Gastroesophageal sphincter (tissue), 4 donors: Measurements from ENCODE around the gene SLC39A11. TPM values are rescaled to one million over a fixed set of nuclear protein-coding genes. Genes with fewer than 3 reads are reported as not detected.
"Not testable (repeated sequence)": the region's sequence is repeated elsewhere in the genome, so short reads cannot be mapped to it uniquely, and the experiment has no call there.

ENCODE experiments used
- ATAC-seq: fragments of 150-250 bp; one replicate; pipeline ENCODE4 v1.9.1; 2016; ENCODE audit warnings: mild to moderate bottlenecking, moderate library complexity
- H3K27ac ChIP-seq, 4 donors: fragments of 200-600 bp; sonication (generic) in 3 of 4; 1 replicate in 3 of 4; 2 replicates in 1 of 4; pipeline ENCODE4 v1.5.1; 2016 to 2019
- H3K27me3 ChIP-seq: fragments of 200-600 bp; sonication (generic); one replicate; pipeline ENCODE4 v1.5.1; 2019
- H3K36me3 ChIP-seq, 2 donors: fragments of 200-600 bp; sonication (generic); one replicate each; pipeline ENCODE4 v1.5.1; 2019; ENCODE audit warnings: control low read depth in 1 of 2
- H3K4me1 ChIP-seq, 3 donors: fragments of 200-600 bp; sonication (generic); 1 replicate in 2 of 3; 2 replicates in 1 of 3; pipeline ENCODE4 v1.5.1; 2016 to 2019; ENCODE audit warnings: control low read depth in 2 of 3
- H3K4me3 ChIP-seq, 2 donors: fragments of 200-600 bp; sonication (generic); one replicate each; pipeline ENCODE4 v1.5.1; 2019; ENCODE audit warnings: mild to moderate bottlenecking in 1 of 2, moderate library complexity in 1 of 2
- H3K9me3 ChIP-seq, 3 donors: fragments of 200-600 bp; sonication (generic); one replicate each; pipeline ENCODE4 v1.5.1; 2017 to 2019; ENCODE audit warnings: control low read depth in 2 of 3
- CTCF ChIP-seq, 4 experiments: fragments of 200-600 bp in 2 of 4; fragments of 450-650 bp in 2 of 4; sonication (generic) in 1 of 4; IDR thresholded peaks; one replicate each; pipeline ENCODE4 v1.5.1; 2017 to 2019; ENCODE audit warnings: antibody characterized with exemption in 4 of 4, mild to moderate bottlenecking in 2 of 4, moderate library complexity in 2 of 4
- EP300 ChIP-seq: sonication (generic); formaldehyde crosslinking; IDR thresholded peaks from one replicate; pipeline ENCODE4 v1.6.1; 2017; ENCODE audit warnings: antibody characterized with exemption, mild to moderate bottlenecking
- POLR2A ChIP-seq, 2 donors: fragments of 450-650 bp; IDR thresholded peaks; one replicate each; pipeline ENCODE4 v1.6.1; 2017; ENCODE audit warnings: antibody characterized with exemption in 2 of 2, mild to moderate bottlenecking in 2 of 2, moderate library complexity in 1 of 2
- POLR2AphosphoS5 ChIP-seq: sonication (generic); formaldehyde crosslinking; IDR thresholded peaks from one replicate; pipeline ENCODE4 v1.6.1; 2017; ENCODE audit warnings: antibody characterized with exemption
- WGBS, 2 donors: methylation state at CpG; one replicate each; pipeline ENCODE4 v1.1.5; 2018; ENCODE audit warnings: low coverage in 1 of 2; 5-methylcytosine and 5-hydroxymethylcytosine counted together
- total RNA-seq, 4 donors: library from RNA; depleted of rRNA; stranded (reverse); fragments of >200 nt; gene quantifications; one replicate each; pipeline ENCODE4 v1.1.0, GENCODE V29; 2016

The SLC39A11 gene
- total RNA-seq, 4 donors from 2014 or later, result 11.6 to 16.8 (median 14.5) TPM

GRCh38 chr17:72837335-72837734 is 255.2 kb downstream of the SLC39A11 start:
- peaks cover 0 to 34% of the 10 kb centered on the region in 2 donors for H3K36me3 ChIP-seq
- H3K4me1 ChIP-seq, result no peaks in the 10 kb centered on the region
- WGBS, 2 donors, result 57 to 71% methylated on average over 1 of the region's 1 CpG
- no peak for TF ChIP-seq CTCF (IDR thresholded peaks at IDR 0.05)
- no peak for TF ChIP-seq POLR2AphosphoS5
- no peak for TF ChIP-seq EP300
- no peak for TF ChIP-seq POLR2A (IDR thresholded peaks at IDR 0.05)
- ATAC-seq, result no peak
- no peak overlapping the region for H3K27ac ChIP-seq
- H3K27me3 ChIP-seq, result no peaks in the 10 kb centered on the region
- H3K4me3 ChIP-seq, result no peak overlapping the region
- H3K9me3 ChIP-seq, result peaks cover 0 to 11% (median 0%) of the 10 kb centered on the region in 3 donors

- Histone ChIP-seq H3K36me3 (peaks cover 0 to 22% of the 10 kb centered on the region in 2 donors), H3K4me1 (no peaks in the 10 kb centered on the region), H3K4me3 (no peak overlapping the region), H3K9me3 (no peaks in the 10 kb centered on the region), H3K27ac (no peak overlapping the region), H3K27me3 (no peaks in the 10 kb centered on the region)
- no peak for ATAC-seq
- 83 to 97% methylated on average over 4 of the region's 4 CpGs for WGBS, 2 donors
- no peak for TF ChIP-seq POLR2AphosphoS5
- no peak for TF ChIP-seq EP300
- TF ChIP-seq POLR2A (IDR thresholded peaks at IDR 0.05), result no peak
- TF ChIP-seq CTCF (IDR thresholded peaks at IDR 0.05), result no peak
Observed at GRCh38 chr17:72833128-72833765, 259.2 kb downstream of the SLC39A11 start.

- peaks cover 0 to 31% of the 10 kb centered on the region in 2 donors for H3K36me3 ChIP-seq
- ATAC-seq, result no peak
- TF ChIP-seq POLR2A (IDR thresholded peaks at IDR 0.05) (no peak), EP300 (no peak), CTCF (IDR thresholded peaks at IDR 0.05) (no peak), POLR2AphosphoS5 (no peak)
- WGBS, 2 donors, result 75 to 78% methylated on average over 3 to 6 of the region's 6 CpGs
- H3K4me3 ChIP-seq, result no peak overlapping the region
- H3K27ac ChIP-seq, result no peak overlapping the region
- no peaks in the 10 kb centered on the region for H3K9me3 ChIP-seq
- H3K27me3 ChIP-seq, result no peaks in the 10 kb centered on the region
- H3K4me1 ChIP-seq, result no peaks in the 10 kb centered on the region
Observed at GRCh38 chr17:72832306-72832705, 260.2 kb downstream of the SLC39A11 start.

GRCh38 chr17:72829883-72830282 is 262.6 kb downstream of the SLC39A11 start:
- Histone ChIP-seq H3K36me3 (peaks cover 0 to 34% of the 10 kb centered on the region in 2 donors), H3K4me3 (no peak overlapping the region), H3K4me1 (no peaks in the 10 kb centered on the region), H3K9me3 (peaks cover 0 to 14% (median 0%) of the 10 kb centered on the region in 3 donors), H3K27ac (no peak overlapping the region), H3K27me3 (no peaks in the 10 kb centered on the region)
- 86 to 95% methylated on average over 2 to 3 of the region's 4 CpGs for WGBS, 2 donors
- ATAC-seq, result no peak
- TF ChIP-seq CTCF (IDR thresholded peaks at IDR 0.05) (no peak), POLR2A (IDR thresholded peaks at IDR 0.05) (no peak), EP300 (no peak), POLR2AphosphoS5 (no peak)

- H3K36me3 ChIP-seq, result peaks cover 0 to 39% of the 10 kb centered on the region in 2 donors
- no peaks in the 10 kb centered on the region for H3K27me3 ChIP-seq
- no peaks in the 10 kb centered on the region for H3K4me1 ChIP-seq
- ATAC-seq, result no peak
- H3K27ac ChIP-seq, result no peak overlapping the region
- WGBS, 2 donors, result 81 to 91% methylated on average over 4 of the region's 4 CpGs
- no peak overlapping the region for H3K4me3 ChIP-seq
- no peak for TF ChIP-seq EP300
- peaks cover 0 to 23% (median 0%) of the 10 kb centered on the region in 3 donors for H3K9me3 ChIP-seq
Observed at GRCh38 chr17:72826602-72827001, 265.9 kb downstream of the SLC39A11 start.

GRCh38 chr17:72826059-72826458 is 266.4 kb downstream of the SLC39A11 start:
- peaks cover 0 to 23% (median 0%) of the 10 kb centered on the region in 3 donors for H3K9me3 ChIP-seq
- 93 to 96% methylated on average over 2 of the region's 2 CpGs for WGBS, 2 donors
- H3K36me3 ChIP-seq, result peaks cover 0 to 39% of the 10 kb centered on the region in 2 donors
- H3K4me3 ChIP-seq, H3K4me1 ChIP-seq, H3K27me3 ChIP-seq, H3K27ac ChIP-seq, ATAC-seq: not testable (repeated sequence)
